ENCODE results near the gene DAND5.
A peak's percentile ranks its signal among the peaks of the same experiment; 100 is the strongest.
"Not testable (repeated sequence)": the region's sequence is repeated elsewhere in the genome, so short reads cannot be mapped to it uniquely, and the experiment has no call there.

The DAND5 gene

DNA sequence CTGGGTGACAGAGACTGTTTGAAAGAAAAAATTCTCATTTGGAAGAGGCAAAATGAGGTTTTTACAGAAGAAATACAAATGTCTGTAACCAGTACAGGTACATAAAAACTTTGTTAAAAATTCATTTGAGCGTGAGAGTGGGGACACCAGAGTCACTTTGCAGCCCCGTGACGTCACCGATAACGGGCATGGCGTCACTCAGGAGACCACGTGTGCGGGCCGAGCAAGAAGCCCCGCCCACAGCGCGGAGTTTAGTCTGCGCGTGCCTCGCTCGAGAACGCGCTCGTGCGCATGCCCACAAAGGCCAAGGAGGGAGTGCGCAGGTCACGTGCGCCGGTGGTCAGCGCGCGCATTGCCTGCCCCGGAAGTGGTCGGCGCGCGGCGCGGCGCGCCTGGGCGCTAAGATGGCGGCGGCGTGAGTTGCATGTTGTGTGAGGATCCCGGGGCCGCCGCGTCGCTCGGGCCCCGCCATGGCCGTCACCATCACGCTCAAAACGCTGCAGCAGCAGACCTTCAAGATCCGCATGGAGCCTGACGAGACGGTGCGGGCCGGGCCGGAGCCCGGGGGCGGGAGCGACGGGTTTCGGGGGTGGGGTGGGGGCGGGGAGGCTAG, 23.8 kb upstream of the DAND5 start, which contains the start of gene RAD23A:
RAD23A (plus strand) TSS at position 384 of the 613 bp plus-strand sequence; CDS start at position 471, 87 bp downstream.
- peak; percentile 44 to 95 (median 83) for DNase-seq

DNA sequence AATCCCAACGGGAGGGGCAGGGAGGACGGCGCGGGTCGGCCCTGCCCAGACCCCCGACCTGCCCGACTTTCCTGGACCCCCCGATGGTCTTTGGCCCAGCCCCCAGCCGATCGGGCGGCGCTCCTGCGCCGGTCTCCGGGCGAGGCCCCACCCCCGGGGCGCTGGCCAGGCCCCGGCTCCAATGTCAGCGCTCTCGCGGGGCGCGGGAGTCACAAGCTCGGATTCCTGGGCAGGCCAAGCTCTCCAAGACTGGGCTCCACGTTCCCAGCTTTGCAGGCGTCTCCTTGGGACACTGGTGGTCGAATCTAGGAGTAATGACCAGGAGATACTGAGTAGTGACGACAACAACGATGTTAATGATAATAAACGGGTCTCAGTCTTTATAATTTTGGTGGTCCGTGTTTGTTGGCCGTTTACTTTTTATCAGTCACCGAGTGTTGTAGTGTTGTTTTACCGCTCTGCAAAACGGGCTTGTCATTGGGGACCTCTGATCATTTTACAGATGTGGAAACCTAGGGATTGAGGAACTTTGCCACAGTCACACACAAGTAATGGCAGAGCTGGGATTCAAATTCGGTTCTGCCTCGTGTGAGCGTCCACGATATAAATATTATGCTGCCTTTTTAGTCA, 23.2 kb upstream of the DAND5 start:
- peak in 14 of 56 donors; percentile 10 to 64 (median 42) for DNase-seq

DNA sequence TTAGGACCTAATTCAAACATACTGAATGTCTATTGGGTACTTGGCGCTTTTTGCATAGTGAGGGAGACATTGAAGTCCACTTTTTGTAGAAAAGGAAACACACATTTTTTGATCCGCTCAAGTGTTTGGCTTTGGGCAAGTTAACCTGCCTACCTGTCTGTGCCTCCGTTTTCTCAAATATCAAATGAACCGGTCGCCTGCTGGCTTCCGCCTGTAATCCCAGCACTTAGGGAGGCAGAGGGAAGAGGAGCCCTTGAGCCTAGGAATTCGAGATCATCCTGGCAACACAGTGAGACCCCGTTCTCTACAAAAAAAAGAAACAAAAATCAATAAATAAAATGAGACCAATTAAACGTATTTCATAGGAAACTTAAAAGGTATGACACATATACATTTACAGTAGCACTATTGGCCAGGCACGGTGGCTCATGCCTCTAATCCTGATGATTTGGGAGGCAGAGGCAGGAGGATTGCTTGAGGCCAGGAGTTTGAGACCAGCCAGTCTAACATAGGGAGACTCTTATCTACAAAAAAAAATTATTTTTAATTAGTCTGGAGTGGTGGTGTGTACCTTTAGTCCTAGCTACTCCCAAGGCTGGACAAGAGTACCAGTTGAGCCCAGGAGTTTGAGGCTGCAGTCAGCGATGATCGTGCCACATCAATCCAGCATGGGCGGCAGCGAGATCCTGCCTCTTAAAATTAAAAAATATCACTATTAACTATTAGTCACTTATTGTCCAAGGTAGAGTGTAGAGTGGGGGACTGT, 22.5 kb upstream of the DAND5 start:
- DNase-seq = no peak

DNA sequence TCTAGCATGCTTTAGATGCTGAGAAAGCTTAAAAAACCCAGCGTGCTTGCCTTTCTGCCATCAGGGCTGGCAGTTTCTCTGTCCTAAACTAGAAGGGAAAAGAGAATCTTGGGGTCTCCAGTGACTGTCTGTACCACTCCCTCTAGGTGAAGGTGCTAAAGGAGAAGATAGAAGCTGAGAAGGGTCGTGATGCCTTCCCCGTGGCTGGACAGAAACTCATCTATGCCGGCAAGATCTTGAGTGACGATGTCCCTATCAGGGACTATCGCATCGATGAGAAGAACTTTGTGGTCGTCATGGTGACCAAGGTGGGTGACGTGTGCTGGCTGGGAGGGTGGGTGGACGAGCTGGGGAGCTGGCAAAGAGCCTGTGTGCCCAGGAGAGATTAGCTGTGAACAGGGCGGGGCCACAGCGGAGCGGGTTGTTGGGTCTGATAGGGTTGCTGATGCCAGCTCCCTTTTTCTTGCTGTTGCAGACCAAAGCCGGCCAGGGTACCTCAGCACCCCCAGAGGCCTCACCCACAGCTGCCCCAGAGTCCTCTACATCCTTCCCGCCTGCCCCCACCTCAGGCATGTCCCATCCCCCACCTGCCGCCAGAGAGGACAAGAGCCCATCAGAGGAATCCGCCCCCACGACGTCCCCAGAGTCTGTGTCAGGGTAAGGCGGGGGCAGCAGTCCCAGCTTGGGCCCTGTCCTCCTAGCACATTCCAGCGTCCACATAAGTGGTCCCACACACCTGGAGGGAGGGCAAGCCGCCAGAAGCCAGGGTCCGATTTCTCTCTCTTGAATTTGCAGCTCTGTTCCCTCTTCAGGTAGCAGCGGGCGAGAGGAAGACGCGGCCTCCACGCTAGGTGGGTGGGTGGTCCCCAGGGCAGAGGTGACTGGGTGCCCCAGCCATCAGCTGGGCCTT, 21.4 kb upstream of the DAND5 start:
- DNase-seq = peak in 21 of 56 donors; percentile 7 to 55 (median 31)

DNA sequence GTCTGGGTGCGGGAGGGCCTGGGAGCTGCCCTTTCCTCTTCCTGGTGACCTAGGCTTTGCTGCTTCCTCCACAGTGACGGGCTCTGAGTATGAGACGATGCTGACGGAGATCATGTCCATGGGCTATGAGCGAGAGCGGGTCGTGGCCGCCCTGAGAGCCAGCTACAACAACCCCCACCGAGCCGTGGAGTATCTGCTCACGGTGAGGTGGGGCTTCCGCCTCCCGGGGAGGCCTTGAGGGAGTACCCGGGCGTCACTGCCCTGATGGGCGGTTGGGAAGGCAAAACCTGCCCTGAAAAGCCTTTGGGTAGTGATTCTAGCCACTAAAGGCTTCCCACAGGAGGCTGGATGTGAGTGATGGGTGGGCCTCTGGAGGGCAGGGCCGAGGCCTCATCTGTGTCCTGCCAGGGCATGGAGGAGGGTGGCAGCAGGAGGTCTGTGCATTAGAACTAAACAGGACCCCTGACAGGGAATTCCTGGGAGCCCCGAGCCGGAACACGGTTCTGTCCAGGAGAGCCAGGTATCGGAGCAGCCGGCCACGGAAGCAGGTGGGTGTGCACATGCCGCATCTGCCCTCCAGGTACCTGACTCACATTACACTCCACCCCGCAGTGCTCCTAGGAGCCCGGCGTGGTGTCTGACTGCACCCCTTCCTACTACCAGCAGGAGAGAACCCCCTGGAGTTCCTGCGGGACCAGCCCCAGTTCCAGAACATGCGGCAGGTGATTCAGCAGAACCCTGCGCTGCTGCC, 20.6 kb upstream of the DAND5 start:
- no peak for DNase-seq

DNA sequence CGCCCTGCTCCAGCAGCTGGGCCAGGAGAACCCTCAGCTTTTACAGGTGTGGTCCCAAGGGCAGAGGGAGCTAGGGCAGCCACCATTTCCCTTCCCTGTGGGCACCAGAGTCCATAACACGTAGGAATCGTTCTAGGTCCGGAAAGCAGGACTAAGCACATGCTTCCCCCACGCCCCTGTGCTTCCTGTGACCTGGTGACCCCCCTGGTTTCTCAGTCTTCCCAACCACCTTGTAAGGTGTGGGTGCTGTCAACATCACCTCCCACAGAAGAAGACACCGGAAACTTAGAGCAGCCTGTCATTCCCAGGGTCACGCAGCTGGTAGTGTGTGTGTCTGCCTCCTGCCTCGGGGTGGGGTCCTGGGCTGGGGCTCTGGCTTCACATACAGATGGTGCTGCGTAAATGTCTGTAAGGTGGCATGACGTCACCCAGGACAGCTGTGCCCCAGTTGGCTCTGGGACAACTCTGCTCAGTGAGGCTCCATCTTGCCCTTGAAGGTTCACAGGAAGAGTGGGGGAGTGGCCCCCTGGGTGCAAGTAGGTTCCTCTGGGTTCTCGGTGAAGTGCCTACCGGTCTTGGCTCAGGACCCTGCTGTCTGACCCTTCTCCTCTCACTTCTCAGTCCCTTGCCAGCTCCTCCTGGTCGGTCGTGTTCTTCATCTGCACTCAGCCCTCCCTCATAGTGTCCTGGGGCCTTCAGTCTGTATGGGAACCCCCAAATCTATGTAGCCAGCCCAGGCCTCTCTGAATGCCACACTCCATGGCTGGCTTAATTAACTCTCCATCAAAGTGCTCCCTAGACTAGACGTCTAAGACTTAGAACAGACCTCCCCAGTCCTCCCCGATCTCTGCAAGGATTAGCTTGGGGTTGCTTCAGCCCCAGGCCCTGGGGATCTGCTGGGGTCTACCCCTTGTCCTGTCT, 19.8 kb upstream of the DAND5 start:
- peak in 1 of 56 donors; percentile 30 for DNase-seq

DNA sequence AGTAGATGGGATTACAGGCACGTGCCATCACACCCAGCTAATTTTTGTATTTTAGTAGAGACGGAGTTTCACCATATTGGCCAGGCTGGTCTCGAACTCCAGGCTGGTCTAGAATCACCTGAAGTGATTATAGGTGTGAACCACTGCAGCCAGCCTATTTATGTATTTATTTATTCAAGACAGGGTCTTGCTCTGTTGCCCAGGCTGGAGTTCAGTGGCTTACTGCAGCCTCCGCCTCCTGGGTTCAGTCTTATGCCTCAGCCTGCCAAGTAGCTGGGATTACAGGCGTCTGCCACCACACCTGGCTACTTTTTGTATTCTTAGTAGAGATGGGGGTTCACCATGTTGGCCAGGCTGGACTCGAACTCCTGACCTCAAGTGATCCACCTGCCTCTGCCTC, 17.3 kb upstream of the DAND5 start:
- DNase-seq = not testable (repeated sequence)

DNA sequence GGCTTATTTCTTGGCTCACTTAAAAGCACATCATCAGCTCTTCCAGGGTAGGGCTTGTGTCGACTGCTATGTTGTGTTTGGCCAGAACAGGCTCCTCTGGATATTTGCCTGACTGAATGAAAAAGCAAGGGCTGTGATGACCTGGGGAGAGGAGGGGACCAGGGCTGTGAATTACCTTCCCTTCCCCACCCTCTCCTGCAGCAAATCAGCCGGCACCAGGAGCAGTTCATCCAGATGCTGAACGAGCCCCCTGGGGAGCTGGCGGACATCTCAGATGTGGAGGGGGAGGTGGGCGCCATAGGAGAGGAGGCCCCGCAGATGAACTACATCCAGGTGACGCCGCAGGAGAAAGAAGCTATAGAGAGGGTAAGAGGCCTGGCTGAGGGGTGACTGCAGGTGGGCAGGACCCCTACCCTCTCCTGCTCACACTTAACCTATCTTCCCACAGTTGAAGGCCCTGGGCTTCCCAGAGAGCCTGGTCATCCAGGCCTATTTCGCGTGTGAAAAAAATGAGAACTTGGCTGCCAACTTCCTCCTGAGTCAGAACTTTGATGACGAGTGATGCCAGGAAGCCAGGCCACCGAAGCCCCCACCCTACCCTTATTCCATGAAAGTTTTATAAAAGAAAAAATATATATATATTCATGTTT, 16.8 kb upstream of the DAND5 start:
- DNase-seq = peak in 3 of 56 donors; percentile 38 to 54 (median 49)

DNA sequence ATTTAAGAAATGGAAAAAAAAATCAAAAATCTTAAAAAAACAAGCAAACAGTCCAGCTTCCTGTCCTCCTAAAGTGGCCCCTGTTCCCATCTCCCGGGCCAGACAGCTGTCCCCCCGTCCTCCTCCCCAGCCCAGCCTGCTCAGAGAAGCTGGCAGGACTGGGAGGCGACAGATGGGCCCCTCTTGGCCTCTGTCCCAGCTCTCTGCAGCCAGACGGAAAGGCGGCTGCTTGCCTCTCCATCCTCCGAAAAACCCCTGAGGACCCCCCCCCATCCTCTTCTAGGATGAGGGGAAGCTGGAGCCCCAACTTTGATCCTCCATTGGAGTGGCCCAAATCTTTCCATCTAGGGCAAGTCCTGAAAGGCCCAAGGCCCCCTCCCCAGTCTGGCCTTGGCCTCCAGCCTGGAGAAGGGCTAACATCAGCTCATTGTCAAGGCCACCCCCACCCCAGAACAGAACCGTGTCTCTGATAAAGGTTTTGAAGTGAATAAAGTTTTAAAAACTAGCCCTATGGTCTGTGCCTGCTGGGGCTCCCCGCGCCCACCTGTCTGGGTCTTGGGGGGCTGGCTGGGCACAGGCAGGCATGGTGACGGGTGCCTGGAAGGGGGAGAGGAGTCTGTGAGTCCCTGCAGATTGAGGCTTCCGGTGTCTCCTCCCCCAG, 16.1 kb upstream of the DAND5 start:
- peak in 44 of 56 donors; percentile 13 to 79 (median 44) for DNase-seq

DNA sequence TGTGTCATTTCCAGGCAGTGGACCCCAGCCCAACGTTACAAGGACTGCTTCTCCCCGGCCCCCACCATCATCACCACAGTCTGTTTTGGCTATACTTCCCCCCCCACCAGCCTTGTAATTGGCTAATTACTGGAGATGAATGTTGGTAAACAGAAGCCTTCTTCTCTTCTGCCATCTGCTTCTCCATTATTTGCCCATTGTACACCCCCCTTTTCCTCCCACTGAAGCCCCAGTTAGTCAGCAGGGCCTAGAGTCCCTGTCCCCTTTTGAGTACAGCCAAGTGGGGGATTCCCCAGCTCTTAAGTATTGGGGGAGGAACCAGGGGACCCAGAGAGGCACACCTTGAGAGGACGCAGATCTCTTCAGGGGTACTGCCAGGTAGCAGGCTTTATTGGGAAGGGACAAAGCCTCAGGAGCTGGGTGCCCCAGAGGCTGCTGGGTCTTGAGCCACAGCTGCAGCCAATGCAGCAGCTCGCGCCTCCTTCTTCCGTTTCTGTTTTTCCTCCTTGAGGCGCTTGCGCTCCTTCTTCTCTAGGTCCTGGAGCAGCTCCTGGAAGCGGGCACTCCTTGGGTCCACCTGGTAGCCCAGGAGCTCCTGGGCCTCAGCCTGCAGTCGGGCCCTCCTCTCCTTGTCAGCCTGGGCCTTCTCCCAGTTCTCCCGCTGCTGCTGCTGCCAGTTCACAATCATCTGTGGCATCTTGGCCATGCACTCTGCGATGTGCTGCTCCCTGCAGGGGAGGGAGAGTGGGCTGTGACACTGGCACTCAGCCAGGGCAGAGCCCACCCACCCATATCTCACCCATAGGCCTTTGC, 15.4 kb upstream of the DAND5 start:
- peak in 3 of 56 donors; percentile 5 to 32 (median 23) for DNase-seq

DNA sequence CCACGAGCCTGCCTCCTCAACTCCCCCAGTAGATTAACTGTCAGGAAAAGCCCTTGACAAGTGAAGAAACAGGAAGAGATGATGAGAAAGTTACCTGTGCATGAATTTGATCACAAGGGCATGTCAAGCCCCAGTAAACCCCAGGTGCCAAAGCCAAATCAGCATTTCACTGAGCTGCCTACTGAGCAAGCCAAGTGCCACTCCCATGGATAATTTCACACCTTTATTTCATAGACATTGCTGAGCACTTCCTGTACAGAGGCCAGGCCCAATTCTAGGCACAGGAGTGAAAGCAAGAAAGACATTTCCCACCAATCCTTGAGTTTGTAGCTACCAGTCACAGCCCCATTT, 14.8 kb upstream of the DAND5 start:
- no peak for DNase-seq

DNA sequence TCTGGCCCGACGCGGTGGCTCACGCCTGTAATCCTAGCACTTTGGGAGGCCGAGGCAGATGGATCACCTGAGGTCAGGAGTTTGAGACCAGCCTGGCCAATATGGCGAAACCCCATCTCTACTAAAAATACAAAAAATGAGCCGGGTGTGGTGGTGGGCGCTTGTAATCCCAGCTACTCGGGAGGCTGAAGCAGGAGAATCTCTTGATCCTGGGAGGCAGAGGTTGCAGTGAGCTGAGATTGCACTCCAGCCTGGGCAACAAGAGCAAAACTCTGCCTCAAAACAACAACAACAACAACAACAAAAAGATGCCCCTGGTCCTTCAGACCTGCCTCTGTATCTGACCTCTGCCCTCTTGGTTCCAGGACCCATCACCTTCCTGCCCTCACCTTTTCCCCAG, 13.8 kb upstream of the DAND5 start:
- DNase-seq = not testable (repeated sequence)

DNA sequence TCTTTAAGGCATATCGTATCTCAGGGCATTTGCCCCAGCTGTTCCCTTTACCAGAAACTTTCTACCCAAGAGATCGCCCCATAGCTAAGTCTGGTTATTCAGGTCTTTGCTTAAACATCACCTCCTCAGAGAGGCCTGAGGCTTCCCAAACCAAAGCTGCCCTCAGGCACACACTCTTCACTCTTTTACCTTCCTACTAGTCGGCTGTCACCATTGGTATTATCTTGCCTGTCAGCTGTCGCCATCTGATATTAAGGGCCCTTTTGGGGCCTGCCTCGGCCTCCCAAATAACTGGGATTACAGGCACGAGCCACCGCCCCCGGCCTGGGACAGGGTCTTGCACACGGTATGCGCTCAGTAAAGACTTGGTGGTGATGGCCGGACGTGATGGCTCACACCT, 13.4 kb upstream of the DAND5 start:
- DNase-seq = no peak

DNA sequence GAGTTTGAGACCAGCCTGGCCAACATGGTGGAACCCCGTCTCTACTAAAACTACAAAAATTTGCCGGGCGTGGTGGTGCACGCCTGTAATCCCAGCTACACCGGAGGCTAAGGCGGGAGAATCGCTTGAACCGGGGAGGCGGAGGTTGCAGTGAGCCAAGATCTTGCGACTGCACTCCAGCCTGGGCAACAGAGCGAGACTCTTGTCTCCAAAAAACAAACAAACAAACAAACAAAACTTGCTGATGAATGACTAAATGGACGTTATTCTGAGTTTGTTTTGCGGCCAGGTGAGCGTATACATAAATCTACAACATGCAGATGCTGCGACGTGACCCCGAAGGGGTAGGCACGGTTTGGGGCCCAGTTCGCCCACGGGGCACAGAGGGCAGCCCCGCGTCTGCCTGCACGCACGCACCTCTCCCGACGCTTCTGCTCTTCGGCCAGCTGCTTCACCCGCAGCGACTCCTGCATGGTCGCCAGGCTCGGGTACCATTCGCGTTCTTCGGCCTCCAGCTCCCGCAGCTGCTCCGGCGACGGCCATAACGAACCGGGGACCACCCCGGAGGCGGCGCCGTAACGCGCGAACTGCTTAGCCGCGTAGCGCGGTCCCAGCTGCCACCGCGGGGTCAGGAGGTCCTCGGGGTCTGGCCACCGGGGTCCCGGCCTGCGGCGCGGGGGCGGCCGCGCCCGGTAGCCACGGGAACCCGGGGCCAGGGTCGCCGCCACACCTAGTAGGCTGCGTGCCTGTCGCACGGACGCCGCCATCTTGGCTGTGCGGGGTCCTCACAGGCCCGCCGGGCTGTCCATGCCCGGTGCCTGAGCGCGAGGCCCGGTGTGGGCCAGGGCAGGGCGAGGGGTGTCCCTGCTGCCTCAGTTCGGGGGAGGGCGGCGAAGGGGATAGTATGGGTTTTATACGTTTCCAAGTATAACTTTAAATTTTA, 12.7 kb upstream of the DAND5 start, which contains the start of gene GADD45GIP1:
GADD45GIP1 (minus strand) TSS at position 778 of the 943 bp plus-strand sequence; CDS start at position 767, 11 bp downstream.
- DNase-seq = peak in 46 of 56 donors; percentile 11 to 73 (median 46)

DNA sequence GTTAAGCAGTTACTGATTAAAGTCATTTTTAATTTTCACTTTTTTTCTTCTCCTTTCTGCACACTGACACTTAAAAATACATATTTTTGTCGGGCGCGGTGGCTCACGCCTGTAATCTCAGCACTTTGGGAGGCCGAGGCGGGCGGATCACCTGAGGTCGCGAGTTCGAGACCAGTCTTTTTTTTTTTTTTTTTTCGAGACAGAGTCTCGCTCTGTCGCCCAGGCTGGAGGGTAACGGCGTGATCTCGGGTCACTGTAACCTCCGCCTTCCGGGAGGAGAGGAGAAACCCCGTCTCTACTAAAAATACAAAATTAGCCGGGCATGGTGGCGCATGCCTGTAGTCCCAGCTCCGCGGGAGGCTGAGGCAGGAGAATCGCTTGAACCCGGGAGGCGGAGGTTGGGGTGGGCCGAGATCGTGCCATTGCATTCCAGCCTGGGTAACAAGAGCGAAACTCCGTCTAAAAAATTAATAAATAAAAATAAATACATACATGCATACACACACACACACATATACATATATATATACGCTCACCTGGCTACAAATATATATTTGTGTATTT, 11.9 kb upstream of the DAND5 start:
- DNase-seq = not testable (repeated sequence)

DNA sequence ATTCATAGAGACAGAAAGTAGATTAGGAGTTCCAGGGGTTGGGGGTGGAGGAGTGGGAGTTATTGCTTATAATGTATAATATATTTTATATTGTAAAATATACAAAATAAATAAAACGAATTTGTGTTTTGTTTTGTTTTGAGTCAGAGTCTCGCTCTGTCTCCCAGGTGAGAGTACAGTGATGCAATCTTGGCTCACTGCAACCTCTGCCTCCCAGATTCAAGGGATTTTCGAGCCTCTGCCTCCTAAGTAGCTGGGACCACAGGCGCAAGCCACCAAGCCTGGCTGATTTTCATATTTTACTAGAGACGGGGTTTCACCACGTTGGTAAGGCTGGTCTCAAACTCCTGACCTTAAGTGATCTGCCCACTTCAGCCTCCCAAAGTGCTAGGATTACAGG, 9.9 kb upstream of the DAND5 start:
- DNase-seq = no peak

All from amygdala (tissue), 56 donors.